Measurements from ENCODE around the gene SHISA7.

DNA sequence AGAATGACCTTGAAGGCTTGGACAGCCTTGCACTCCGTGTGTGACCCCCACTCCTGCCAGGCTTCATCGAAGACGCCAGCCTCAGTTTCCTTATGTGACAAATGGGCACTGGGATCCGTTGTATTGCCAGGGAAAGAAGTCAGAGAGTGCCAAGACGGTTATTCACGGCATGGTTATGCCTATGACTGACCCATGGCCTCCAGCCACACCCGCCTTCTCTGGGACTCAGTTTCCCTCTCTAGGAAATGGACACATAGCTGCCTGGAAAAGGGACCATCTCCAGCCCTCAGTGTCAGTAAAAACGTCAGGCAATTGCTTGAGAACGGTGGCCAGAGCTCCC is 34.6 kb downstream of the SHISA7 start:
- TF ChIP-seq, protein P1, sequence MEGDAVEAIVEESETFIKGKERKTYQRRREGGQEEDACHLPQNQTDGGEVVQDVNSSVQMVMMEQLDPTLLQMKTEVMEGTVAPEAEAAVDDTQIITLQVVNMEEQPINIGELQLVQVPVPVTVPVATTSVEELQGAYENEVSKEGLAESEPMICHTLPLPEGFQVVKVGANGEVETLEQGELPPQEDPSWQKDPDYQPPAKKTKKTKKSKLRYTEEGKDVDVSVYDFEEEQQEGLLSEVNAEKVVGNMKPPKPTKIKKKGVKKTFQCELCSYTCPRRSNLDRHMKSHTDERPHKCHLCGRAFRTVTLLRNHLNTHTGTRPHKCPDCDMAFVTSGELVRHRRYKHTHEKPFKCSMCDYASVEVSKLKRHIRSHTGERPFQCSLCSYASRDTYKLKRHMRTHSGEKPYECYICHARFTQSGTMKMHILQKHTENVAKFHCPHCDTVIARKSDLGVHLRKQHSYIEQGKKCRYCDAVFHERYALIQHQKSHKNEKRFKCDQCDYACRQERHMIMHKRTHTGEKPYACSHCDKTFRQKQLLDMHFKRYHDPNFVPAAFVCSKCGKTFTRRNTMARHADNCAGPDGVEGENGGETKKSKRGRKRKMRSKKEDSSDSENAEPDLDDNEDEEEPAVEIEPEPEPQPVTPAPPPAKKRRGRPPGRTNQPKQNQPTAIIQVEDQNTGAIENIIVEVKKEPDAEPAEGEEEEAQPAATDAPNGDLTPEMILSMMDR (IDR thresholded peaks at IDR 0.05), result no peak
- no peak for TF ChIP-seq ZFX (IDR thresholded peaks at IDR 0.05; ENCODE audit: borderline replicate concordance)

Measured in 22Rv1 (cell line).